Loucy (cell line): ENCODE data around the gene EIPR1.

Experiments
- H2AFZ ChIP-seq: fragments of 200-600 bp; sonication (generic); 2 replicates; pipeline ENCODE4 v1.6.0; 2016; ENCODE audit warnings: antibody characterized with exemption, mild to moderate bottlenecking, low read length, moderate library complexity
- H3F3A ChIP-seq: fragments of 200-600 bp; 2 replicates; pipeline ENCODE4 v1.6.0; 2016; ENCODE audit warnings: antibody characterized with exemption, low read depth, mild to moderate bottlenecking
- H3K27me3 ChIP-seq: fragments of 200-600 bp; sonication (generic); 2 replicates; pipeline ENCODE4 v1.6.1; 2014; ENCODE audit warnings: low read length, mild to moderate bottlenecking; ENCODE audit not compliant: insufficient read depth, poor library complexity, severe bottlenecking
- H3K36me3 ChIP-seq: fragments of 200-600 bp; sonication (generic); 2 replicates; pipeline ENCODE4 v1.6.1; 2016; ENCODE audit warnings: low read length; ENCODE audit not compliant: insufficient read depth
- H3K4me1 ChIP-seq: fragments of 200-600 bp; sonication (generic); 2 replicates; pipeline ENCODE4 v1.5.1; 2014; ENCODE audit warnings: low read length, mild to moderate bottlenecking; ENCODE audit not compliant: insufficient read depth, poor library complexity, severe bottlenecking
- H3K4me2 ChIP-seq: fragments of 200-600 bp; sonication (generic); 2 replicates; pipeline ENCODE4 v1.6.0; 2014; ENCODE audit warnings: antibody characterized with exemption, low read length, low read depth, mild to moderate bottlenecking; ENCODE audit not compliant: poor library complexity, severe bottlenecking
- H3K4me3 ChIP-seq: fragments of 200-600 bp; sonication (generic); 2 replicates; pipeline ENCODE4 v1.5.1; 2014; ENCODE audit warnings: low read length, mild to moderate bottlenecking, mixed read lengths; ENCODE audit not compliant: poor library complexity, severe bottlenecking
- H3K79me2 ChIP-seq: fragments of 200-600 bp; sonication (generic); 2 replicates; pipeline ENCODE4 v1.6.1; 2014; ENCODE audit warnings: low read length; ENCODE audit not compliant: insufficient read depth
- H3K9ac ChIP-seq: fragments of 200-600 bp; sonication (generic); 2 replicates; pipeline ENCODE4 v1.6.0; 2014; ENCODE audit warnings: mild to moderate bottlenecking, low read depth, low read length, moderate library complexity; ENCODE audit not compliant: poor library complexity, severe bottlenecking
- H3K9me2 ChIP-seq: fragments of 200-600 bp; sonication (generic); replicated peaks from 2 replicates; pipeline ENCODE4 v1.6.1; 2016; ENCODE audit warnings: low read depth, low read length, mixed read lengths
- H3K9me3 ChIP-seq: fragments of 200-600 bp; sonication (generic); 2 replicates; pipeline ENCODE4 v1.6.1; 2014; ENCODE audit warnings: mild to moderate bottlenecking, antibody characterized with exemption, low read length, low read depth; ENCODE audit not compliant: insufficient read depth
- H4K20me1 ChIP-seq: fragments of 200-600 bp; sonication (generic); 2 replicates; pipeline ENCODE4 v1.6.0; 2014; ENCODE audit warnings: antibody characterized with exemption, low read length, mild to moderate bottlenecking; ENCODE audit not compliant: insufficient read depth, poor library complexity, severe bottlenecking
- EZH2phosphoT487 ChIP-seq: fragments of 200-600 bp; IDR thresholded peaks from 2 replicates; pipeline ENCODE4 v1.6.1; 2018; ENCODE audit warnings: antibody characterized with exemption, mild to moderate bottlenecking, moderate library complexity, borderline replicate concordance
- TF ChIP-seq, protein P1 (sequence below): fragments of 200-600 bp; sonication (generic); conservative IDR thresholded peaks from 2 replicates; pipeline ENCODE4 v1.5.1; 2014; ENCODE audit warnings: mild to moderate bottlenecking, antibody characterized with exemption, low read length

EIPR1 gene

DNA sequence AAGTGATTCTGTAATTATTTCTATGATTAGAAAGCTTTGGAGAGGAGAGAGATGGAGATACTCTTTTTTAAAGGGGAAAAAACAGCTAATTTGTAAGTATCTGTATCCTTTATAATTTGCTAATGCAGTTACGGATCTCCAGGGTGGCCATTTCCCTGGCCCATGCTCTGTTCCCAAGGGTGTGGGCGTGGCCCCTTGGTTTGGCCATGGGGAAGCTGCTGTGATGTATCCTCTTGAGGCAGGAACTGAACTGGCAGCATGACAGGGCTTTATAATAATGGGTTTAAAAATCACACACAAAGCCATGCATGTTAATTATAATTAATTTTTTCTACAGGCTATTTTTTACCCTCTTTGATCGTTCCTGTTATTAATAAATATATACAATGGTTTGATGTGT, 28.9 kb upstream of the EIPR1 start:
- TF ChIP-seq, protein P1, sequence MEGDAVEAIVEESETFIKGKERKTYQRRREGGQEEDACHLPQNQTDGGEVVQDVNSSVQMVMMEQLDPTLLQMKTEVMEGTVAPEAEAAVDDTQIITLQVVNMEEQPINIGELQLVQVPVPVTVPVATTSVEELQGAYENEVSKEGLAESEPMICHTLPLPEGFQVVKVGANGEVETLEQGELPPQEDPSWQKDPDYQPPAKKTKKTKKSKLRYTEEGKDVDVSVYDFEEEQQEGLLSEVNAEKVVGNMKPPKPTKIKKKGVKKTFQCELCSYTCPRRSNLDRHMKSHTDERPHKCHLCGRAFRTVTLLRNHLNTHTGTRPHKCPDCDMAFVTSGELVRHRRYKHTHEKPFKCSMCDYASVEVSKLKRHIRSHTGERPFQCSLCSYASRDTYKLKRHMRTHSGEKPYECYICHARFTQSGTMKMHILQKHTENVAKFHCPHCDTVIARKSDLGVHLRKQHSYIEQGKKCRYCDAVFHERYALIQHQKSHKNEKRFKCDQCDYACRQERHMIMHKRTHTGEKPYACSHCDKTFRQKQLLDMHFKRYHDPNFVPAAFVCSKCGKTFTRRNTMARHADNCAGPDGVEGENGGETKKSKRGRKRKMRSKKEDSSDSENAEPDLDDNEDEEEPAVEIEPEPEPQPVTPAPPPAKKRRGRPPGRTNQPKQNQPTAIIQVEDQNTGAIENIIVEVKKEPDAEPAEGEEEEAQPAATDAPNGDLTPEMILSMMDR: no peak
- TF ChIP-seq EZH2phosphoT487: no peak
- H3K36me3 ChIP-seq: peaks cover 29% of the 10 kb centered on the region; the same call in 1 of the 2 replicates
- no peaks in the 10 kb centered on the region for H3K79me2 ChIP-seq

DNA sequence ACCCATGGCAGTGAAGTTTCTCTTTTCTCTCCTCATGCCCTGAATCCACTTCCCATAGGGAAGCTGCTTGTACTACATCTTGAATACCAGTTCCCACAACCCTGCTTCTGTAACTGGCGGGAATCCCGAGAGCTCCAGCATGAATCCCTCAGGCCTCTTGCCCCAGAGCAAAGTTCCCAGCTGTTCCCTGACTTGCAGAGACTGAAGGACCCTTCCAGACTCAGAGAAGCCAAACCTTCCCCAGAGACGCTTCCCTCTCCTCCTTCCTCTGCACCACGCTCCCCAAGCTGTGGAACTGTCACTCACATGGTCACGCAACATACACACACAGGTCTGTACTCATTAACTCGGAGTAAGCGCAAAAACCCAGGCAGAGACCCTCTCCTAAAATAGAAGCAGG, 28.3 kb upstream of the EIPR1 start:
- Histone ChIP-seq H4K20me1 (no peaks in the 10 kb centered on the region), H3K4me2 (no peak overlapping the region), H2AFZ (no peak overlapping the region), H3K4me3 (no peak overlapping the region), H3K79me2 (no peaks in the 10 kb centered on the region), H3K4me1 (no peaks in the 10 kb centered on the region), H3K27me3 (no peaks in the 10 kb centered on the region), H3K9me2 (no peaks in the 10 kb centered on the region), H3F3A (no peaks in the 10 kb centered on the region), H3K9me3 (no peaks in the 10 kb centered on the region), H3K9ac (no peak overlapping the region), H3K36me3 (peaks cover 33% of the 10 kb centered on the region; the same call in 1 of the 2 replicates)
- TF ChIP-seq, protein P1: no peak
- TF ChIP-seq EZH2phosphoT487: no peak

More for the DNA sequence above, 28.9 kb upstream of the EIPR1 start:
- Histone ChIP-seq H3K9ac (no peak overlapping the region), H3F3A (no peaks in the 10 kb centered on the region), H3K9me2 (no peaks in the 10 kb centered on the region), H3K4me3 (no peak overlapping the region), H3K9me3 (no peaks in the 10 kb centered on the region), H3K27me3 (no peaks in the 10 kb centered on the region), H3K4me1 (no peaks in the 10 kb centered on the region), H3K4me2 (no peak overlapping the region), H4K20me1 (no peaks in the 10 kb centered on the region), H2AFZ (no peak overlapping the region)

DNA sequence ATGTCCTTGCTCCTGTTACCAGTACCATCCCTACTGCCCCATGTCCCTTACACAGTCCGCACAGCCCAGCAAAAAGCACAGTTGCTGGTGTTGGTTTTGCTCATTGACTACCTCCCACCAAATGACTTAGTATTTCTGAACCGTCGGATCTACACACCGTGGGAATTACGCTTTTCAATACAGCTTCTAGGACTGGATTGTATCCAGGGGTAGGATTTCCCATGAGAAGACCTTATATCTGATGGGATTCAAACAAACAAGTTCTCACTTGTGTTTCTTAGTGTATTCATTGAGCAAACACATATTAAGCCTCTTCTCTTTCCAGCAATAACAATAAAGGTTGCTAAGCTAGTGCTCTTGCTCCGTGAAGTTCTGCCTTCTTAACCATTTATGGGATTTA, 27.7 kb upstream of the EIPR1 start:
- Histone ChIP-seq H3K79me2 (no peaks in the 10 kb centered on the region), H4K20me1 (no peaks in the 10 kb centered on the region), H3F3A (no peaks in the 10 kb centered on the region), H3K4me3 (no peak overlapping the region), H3K9me3 (no peaks in the 10 kb centered on the region), H3K27me3 (no peaks in the 10 kb centered on the region), H3K4me2 (no peak overlapping the region), H3K9ac (no peak overlapping the region), H2AFZ (no peak overlapping the region), H3K9me2 (no peaks in the 10 kb centered on the region), H3K36me3 (peaks cover 36% of the 10 kb centered on the region; the same call in 1 of the 2 replicates), H3K4me1 (no peaks in the 10 kb centered on the region)
- no peak for TF ChIP-seq EZH2phosphoT487
- TF ChIP-seq, protein P1: no peak
